B cell (primary cell): Measurements from ENCODE around the gene LRIT3. TPM values are rescaled to one million over a fixed set of nuclear protein-coding genes. Genes with fewer than 3 reads are reported as not detected.

Experiments used
- ATAC-seq: fragments of 200-7000 bp; cut with Tn5 transposase; one replicate; pipeline ENCODE4 v1.10.0; 2021; ENCODE audit warnings: low read depth, mild to moderate bottlenecking, moderate number of reproducible peaks, moderate library complexity
- CTCF ChIA-PET: fragments of 350-600 bp; sonication (Branson Sonifier 250); formaldehyde crosslinking; loops from one replicate; lab custom pipeline; 2021; ENCODE audit warnings: antibody characterized with exemption, inconsistent platforms; lab: Charles Lee
- POLR2A ChIA-PET: fragments of 350-600 bp; sonication (Branson Sonifier 250); formaldehyde crosslinking; loops from one replicate; lab custom pipeline; 2021; ENCODE audit warnings: antibody characterized with exemption; lab: Charles Lee
- DNase-seq: peaks from one replicate; pipeline ENCODE4 v3.0.0; 2013
- H2AFZ ChIP-seq: 2 replicates; pipeline ENCODE4 v1.6.1; 2012; ENCODE audit warnings: mild to moderate bottlenecking, low read depth, low read length; ENCODE audit not compliant: insufficient read depth, poor library complexity, severe bottlenecking
- H3K27ac ChIP-seq, 2 donors: 1 replicate in 1 of 2; 2 replicates in 1 of 2; pipeline ENCODE4 v1.5.1; 2012 to 2013; ENCODE audit warnings: low read length in 2 of 2, mild to moderate bottlenecking in 2 of 2, moderate library complexity in 1 of 2
- H3K27me3 ChIP-seq, 4 experiments: fragments of 200-600 bp in 1 of 4; sonication (generic) in 1 of 4; replicated peaks in 1 of 4; 1 replicate in 2 of 4; 2 replicates in 2 of 4; pipeline versions ENCODE4 v1.6.1 to v1.7.0; 2013 to 2016; ENCODE audit warnings: low read length in 3 of 4, mild to moderate bottlenecking in 2 of 4, mixed read lengths in 1 of 4, moderate library complexity in 1 of 4; ENCODE audit not compliant: insufficient read depth in 4 of 4, control insufficient read depth in 3 of 4; ENCODE audit errors: control extremely low read depth in 1 of 4
- H3K36me3 ChIP-seq, 2 experiments: replicated peaks in 1 of 2; 1 replicate in 1 of 2; 2 replicates in 1 of 2; pipeline versions ENCODE4 v1.6.1 to v1.7.1; 2013; ENCODE audit warnings: low read length in 1 of 2; ENCODE audit not compliant: insufficient read depth in 2 of 2, control insufficient read depth in 1 of 2; ENCODE audit errors: control extremely low read depth in 1 of 2, extremely low read depth in 1 of 2
- H3K4me1 ChIP-seq, 2 donors: fragments of 200-600 bp in 1 of 2; sonication (generic) in 1 of 2; 1 replicate in 1 of 2; 2 replicates in 1 of 2; pipeline versions ENCODE4 v1.5.1 to v1.6.1; 2013 to 2017; ENCODE audit warnings: low read length in 2 of 2; ENCODE audit not compliant: control insufficient read depth in 2 of 2, insufficient read depth in 2 of 2
- H3K4me2 ChIP-seq: replicated peaks from 2 replicates; pipeline ENCODE3; 2012; ENCODE audit warnings: mild to moderate bottlenecking, low read depth, low read length; ENCODE audit not compliant: poor library complexity, severe bottlenecking
- H3K4me3 ChIP-seq, 5 experiments: fragments of 200-600 bp in 1 of 5; sonication (generic) in 1 of 5; 1 replicate in 3 of 5; 2 replicates in 2 of 5; pipeline versions ENCODE4 v1.5.1 to v1.7.0; 2011 to 2016; ENCODE audit warnings: low read length in 4 of 5, mild to moderate bottlenecking in 4 of 5, low read depth in 2 of 5, control low read depth in 1 of 5, moderate library complexity in 1 of 5; ENCODE audit not compliant: insufficient read depth in 1 of 5; ENCODE audit errors: control extremely low read depth in 1 of 5, extremely low read depth in 1 of 5
- H3K79me2 ChIP-seq: fragments of 200-600 bp; sonication (generic); one replicate; pipeline ENCODE4 v1.6.0; 2016; ENCODE audit warnings: low read length; ENCODE audit not compliant: control insufficient read depth, insufficient read depth
- H3K9ac ChIP-seq: fragments of 200-600 bp; sonication (generic); 2 replicates; pipeline ENCODE4 v1.6.1; 2017; ENCODE audit warnings: mild to moderate bottlenecking, low read length, moderate library complexity
- H3K9me3 ChIP-seq, 3 donors: one replicate each; pipeline versions ENCODE4 v1.6.1 to v1.7.1; 2013; ENCODE audit warnings: low read length in 2 of 3; ENCODE audit not compliant: control insufficient read depth in 2 of 3, insufficient read depth in 1 of 3; ENCODE audit errors: control extremely low read depth in 1 of 3
- H4K20me1 ChIP-seq: 2 replicates; pipeline ENCODE4 v1.6.0; 2012; ENCODE audit warnings: mild to moderate bottlenecking, low read length; ENCODE audit not compliant: insufficient read depth, control insufficient read depth, poor library complexity, severe bottlenecking
- H3K27ac Mint-ChIP-seq: one replicate; pipeline ENCODE4 v1.8.0; 2021; ENCODE audit warnings: mixed read lengths
- H3K27me3 Mint-ChIP-seq: one replicate; pipeline ENCODE4 v1.8.0; 2021; ENCODE audit warnings: mixed read lengths
- H3K4me1 Mint-ChIP-seq: one replicate; pipeline ENCODE4 v1.8.0; 2021; ENCODE audit warnings: mixed read lengths
- H3K4me3 Mint-ChIP-seq: one replicate; pipeline ENCODE4 v1.8.0; 2021; ENCODE audit warnings: mixed read lengths
- H3K9me3 Mint-ChIP-seq: one replicate; pipeline ENCODE4 v1.8.0; 2022; ENCODE audit warnings: mixed read lengths; ENCODE audit not compliant: insufficient read depth
- CTCF ChIP-seq: fragments of 200-600 bp; IDR thresholded peaks from one replicate; pipeline ENCODE4 v1.8.0; 2022; ENCODE audit warnings: antibody characterized with exemption, mild to moderate bottlenecking
- EZH2 ChIP-seq: IDR thresholded peaks from 2 replicates; pipeline ENCODE4 v1.6.1; 2012; ENCODE audit warnings: borderline replicate concordance, low read depth, mild to moderate bottlenecking, moderate library complexity, low read length; ENCODE audit not compliant: insufficient read depth, poor library complexity, severe bottlenecking
- WGBS: methylation state at CpG from one replicate; pipeline ENCODE4 v1.1.5; 2013; ENCODE audit warnings: missing lambda C conversion rate; ENCODE audit not compliant: insufficient coverage; 5-methylcytosine and 5-hydroxymethylcytosine counted together
- intact Hi-C: fragments of 100-400 bp; cut with micrococcal nuclease; formaldehyde crosslinking; loops from one replicate; pipeline ENCODE4 v1.10.0; 2022
- polyA plus RNA-seq: library from polyadenylated mRNA; depleted of rRNA; stranded (reverse); fragments of >200 nt; gene quantifications from 2 replicates; pipeline ENCODE4 v1.2.3, GENCODE V29; 2012
- total RNA-seq, 2 donors: library from RNA; stranded (reverse); fragments of 120-200 nt in 1 of 2; gene quantifications; 1 replicate in 1 of 2; 2 replicates in 1 of 2; pipeline versions ENCODE4 v1.2.3 to v1.2.4, GENCODE V29; 2013 to 2022

LRIT3 gene
- total and polyA plus RNA-seq, 2 donors (not counting 1 experiment from before 2014, with no cell fraction given), result 0.21 to 0.32 TPM

DNA sequence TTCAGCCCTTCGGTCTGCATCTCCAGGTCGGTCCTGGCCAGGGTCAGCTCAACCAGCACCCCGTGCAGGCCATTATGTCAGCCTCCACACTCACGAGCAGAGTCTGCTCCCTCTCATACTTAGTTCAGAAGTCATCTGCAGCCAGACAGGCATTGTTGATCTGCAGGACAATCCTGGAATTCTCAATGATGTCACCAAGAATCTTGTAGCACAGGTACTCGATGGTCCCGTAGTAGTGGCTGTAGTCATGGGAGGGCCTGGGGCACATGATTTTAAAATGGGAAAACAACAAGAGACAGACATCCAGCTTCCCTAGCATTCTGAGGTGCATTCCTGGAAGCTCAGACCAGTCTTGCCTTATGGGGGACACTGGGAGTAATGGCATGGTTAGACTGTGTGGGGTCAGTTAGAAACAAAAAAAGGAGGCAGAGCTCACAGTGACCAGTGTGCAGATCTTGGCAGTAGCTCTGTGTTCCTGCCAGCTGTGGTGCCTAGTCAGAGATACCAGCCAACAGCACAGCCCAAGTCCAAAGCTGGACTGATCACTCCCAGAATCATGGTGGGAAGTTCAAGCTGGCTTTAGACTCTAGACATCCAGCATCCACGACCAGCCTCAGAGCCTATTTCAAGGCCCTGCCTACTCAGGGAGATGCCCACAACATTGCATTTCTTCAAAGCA, 31.9 kb downstream of the LRIT3 start:
- Histone ChIP-seq H3K4me1 (no peaks in the 10 kb centered on the region), H3K79me2 (no peaks in the 10 kb centered on the region), H3K27ac (no peak overlapping the region), H2AFZ (no peak overlapping the region), H3K9ac (no peak overlapping the region), H3K27me3 (no peaks in the 10 kb centered on the region), H3K4me2 (no peak overlapping the region), H3K9me3 (peaks cover 0 to 3% (median 0%) of the 10 kb centered on the region in 3 donors), H4K20me1 (no peaks in the 10 kb centered on the region), H3K36me3 (no peaks in the 10 kb centered on the region), H3K4me3 (no peak overlapping the region)
- intact Hi-C loops, result no loop called here
- CTCF ChIA-PET, result no interaction called here
- POLR2A ChIA-PET, result no interaction called here
- no peak for DNase-seq
- no peak for TF ChIP-seq EZH2
- TF ChIP-seq CTCF, result no peak
- Mint-ChIP-seq H3K9me3 (no peaks in the 10 kb centered on the region), H3K27ac (no peak overlapping the region), H3K27me3 (peaks cover 11% of the 10 kb centered on the region), H3K4me1 (no peaks in the 10 kb centered on the region), H3K4me3 (no peak overlapping the region)
- ATAC-seq, result no peak
- 98% methylated on average over 7 of the region's 7 CpGs for WGBS

DNA sequence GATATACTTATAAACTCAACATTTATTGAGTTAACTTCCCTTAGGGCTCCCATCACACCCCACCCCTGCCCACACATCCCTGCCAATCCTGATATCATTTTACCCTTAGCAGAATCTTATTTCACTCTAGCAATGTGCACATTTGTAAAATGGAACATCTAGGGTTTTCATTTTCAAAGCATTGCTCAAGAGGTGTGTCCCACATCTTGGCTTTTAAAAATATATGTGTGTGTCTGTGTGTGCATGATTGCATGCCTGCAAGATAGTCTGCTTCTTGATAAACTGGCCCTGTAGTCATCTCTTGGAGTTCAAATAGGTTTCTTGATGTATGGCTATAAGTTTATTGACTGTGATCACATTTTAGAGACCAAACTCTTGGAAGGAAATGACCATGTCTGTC, 38.4 kb downstream of the LRIT3 start:
- Histone ChIP-seq H3K79me2 (no peaks in the 10 kb centered on the region), H3K4me3 (no peak overlapping the region), H3K4me1 (no peaks in the 10 kb centered on the region), H3K9me3 (no peaks in the 10 kb centered on the region), H4K20me1 (no peaks in the 10 kb centered on the region), H3K9ac (no peak overlapping the region), H3K36me3 (no peaks in the 10 kb centered on the region), H2AFZ (no peak overlapping the region), H3K27me3 (peaks cover 0 to 2% (median 0%) of the 10 kb centered on the region in 4 experiments), H3K4me2 (no peak overlapping the region), H3K27ac (no peak overlapping the region)
- DNase-seq (no peak), ATAC-seq (no peak)
- no peak for TF ChIP-seq CTCF
- no peak for TF ChIP-seq EZH2
- ChIA-PET CTCF (no interaction called here), POLR2A (no interaction called here)
- H3K9me3 Mint-ChIP-seq, result no peaks in the 10 kb centered on the region
- no peak overlapping the region for H3K27ac Mint-ChIP-seq
- intact Hi-C loops, result no loop called here
- no peak overlapping the region for H3K4me3 Mint-ChIP-seq
- peaks cover 2% of the 10 kb centered on the region for H3K27me3 Mint-ChIP-seq
- no peaks in the 10 kb centered on the region for H3K4me1 Mint-ChIP-seq
